Heart left ventricle (tissue), 16 donors: ENCODE data around the gene KCNG2. TPM values are rescaled to one million over a fixed set of nuclear protein-coding genes. Genes with fewer than 3 reads are reported as not detected.
A peak's percentile ranks its signal among the peaks of the same experiment; 100 is the strongest.

Experiments used
- ATAC-seq, 4 donors: fragments of 200-7000 bp; cut with Tn5 transposase; one replicate each; pipeline ENCODE4 v1.9.1; 2020 to 2022; ENCODE audit warnings: moderate library complexity in 4 of 4, mild to moderate bottlenecking in 3 of 4, moderate number of reproducible peaks in 1 of 4
- DNase-seq, 5 donors: peaks; one replicate each; pipeline ENCODE4 v3.0.0-alpha.2; 2020
- H3K27ac ChIP-seq, 12 donors: fragments of 200-600 bp; sonication (generic) in 4 of 12; one replicate each; pipeline versions ENCODE4 v1.5.0 to v1.8.0; 2016 to 2022; ENCODE audit warnings: mild to moderate bottlenecking in 2 of 12
- H3K27me3 ChIP-seq, 9 donors: fragments of 200-600 bp; sonication (generic) in 2 of 9; one replicate each; pipeline versions ENCODE4 v1.5.1 to v1.8.0; 2016 to 2022; ENCODE audit warnings: mild to moderate bottlenecking in 3 of 9
- H3K36me3 ChIP-seq, 9 donors: fragments of 200-600 bp; sonication (generic) in 2 of 9; one replicate each; pipeline versions ENCODE4 v1.5.0 to v1.8.0; 2018 to 2022; ENCODE audit warnings: mild to moderate bottlenecking in 2 of 9
- H3K4me1 ChIP-seq, 12 donors: fragments of 200-600 bp; sonication (generic) in 4 of 12; one replicate each; pipeline versions ENCODE4 v1.5.0 to v1.8.0; 2016 to 2022; ENCODE audit warnings: mild to moderate bottlenecking in 3 of 12
- H3K4me3 ChIP-seq, 12 donors: fragments of 200-600 bp; sonication (generic) in 4 of 12; one replicate each; pipeline versions ENCODE4 v1.5.0 to v1.8.0; 2017 to 2022; ENCODE audit warnings: mild to moderate bottlenecking in 9 of 12, moderate library complexity in 4 of 12
- H3K9me3 ChIP-seq, 12 donors: fragments of 200-600 bp; sonication (generic) in 4 of 12; one replicate each; pipeline versions ENCODE4 v1.5.0 to v1.8.0; 2016 to 2022; ENCODE audit warnings: mild to moderate bottlenecking in 1 of 12
- POLR2A ChIP-seq, 2 donors: fragments of 450-650 bp; IDR thresholded peaks; one replicate each; pipeline ENCODE4 v1.6.1; 2017; ENCODE audit warnings: antibody characterized with exemption in 2 of 2, mild to moderate bottlenecking in 2 of 2, moderate library complexity in 2 of 2
- WGBS, 4 donors: extraction: QIAGEN DNeasy Blood & Tissue Kit in 2 of 4; methylation state at CpG; one replicate each; pipeline versions ENCODE4 v1.1.5 to v1.1.7; 2013 to 2018; 5-methylcytosine and 5-hydroxymethylcytosine counted together
- intact Hi-C, 10 donors: fragments of 100-400 bp; cut with DNase I; formaldehyde crosslinking; loops; one replicate each; pipeline versions ENCODE4 v1.11.1 to v1.14.2; 2022
- polyA plus RNA-seq, 2 donors: library from polyadenylated mRNA; stranded (reverse); fragments of 200-250 nt; gene quantifications; one replicate each; pipeline ENCODE4 v1.2.3, GENCODE V29; 2013
- total RNA-seq, 9 donors: library from RNA; depleted of rRNA in 2 of 9; stranded (reverse); fragments of >200 nt in 2 of 9; fragmentation: NEBNext Ultra II Directional in 3 of 9; extraction: Animal tissue kit (Norgen Biotek cat#: 25700) in 3 of 9; gene quantifications; one replicate each; pipeline versions ENCODE4 v1.1.0 to v1.2.4, GENCODE V29; 2016 to 2023
- TF ChIP-seq, protein P1 (sequence below), 12 donors: fragments of 200-600 bp; sonication (generic) in 4 of 12; IDR thresholded peaks; one replicate each; pipeline versions ENCODE4 v1.5.0 to v1.8.0; 2018 to 2022; ENCODE audit warnings: antibody characterized with exemption in 12 of 12, mild to moderate bottlenecking in 5 of 12
- donor health status: ischemic (EF 13 %, LVEDD 7.1; RV severe dilation, severe dysfunction).
- donor health status: healthy with polysubstance abuse.
- donor health status: DM: no; HTN: yes; CAD: no.
- donor health status: DM: no; HTN: no; CAD: no.
- donor health status: ischemic (EF 25% LVEDD 6.9; RV normal size, moderate dysfunction).
- donor health status: ischemic (EF 25% LVEDD 5.7; RV mildly dilated, moderate dysfunction).
- donor health status: healthy.
- donor health status: DM: yes; HTN: yes; CAD: no.
- donor health status: ischemic (EF 35%, LVEDD 5.7; RV mildly dilated, moderate dysfunction).
- donor health status: nonischemic (EF 11% LVEDD 7.7; RV severe dilation, severe dysfunction).
- donor health status: DM: yes; HTN: yes; CAD: no.
- donor health status: PGD.
- donor health status: ischemic (EF 29% LVEDD 5.4; RV normal size, mild dysfunction).
- donor health status: nonischemic (EF 23%, LVEDD 6.1; RV moderate dilation, normal function).

Gene KCNG2
- total and polyA plus RNA-seq, 11 donors = 0.07 to 1.5 (median 0.18) TPM; not detected in 8

DNA sequence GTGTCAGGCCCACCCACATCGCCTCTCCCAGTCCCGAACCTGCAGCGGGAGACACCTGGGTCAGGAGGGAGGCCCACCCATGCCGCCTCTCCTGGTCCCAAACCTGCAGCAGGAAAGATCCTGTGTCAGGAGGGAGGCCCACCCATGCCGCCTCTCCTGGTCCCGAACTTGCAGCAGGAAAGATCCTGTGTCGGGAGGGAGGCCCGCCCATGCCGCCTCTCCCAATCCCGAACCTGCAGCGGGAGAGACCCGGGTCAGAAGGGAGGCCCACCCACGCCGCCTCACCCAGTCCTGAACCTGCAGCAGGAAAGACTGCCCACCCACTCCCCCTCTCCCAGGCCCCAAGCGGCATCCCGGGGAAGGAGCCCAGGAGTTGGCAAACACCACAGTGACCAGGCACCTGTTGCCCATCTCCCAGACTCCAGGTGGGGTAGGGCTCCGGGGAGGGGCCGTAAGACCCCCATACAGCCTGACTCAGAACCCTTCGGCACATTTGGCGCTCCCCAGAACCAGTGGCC is 145.9 kb downstream of the KCNG2 start:
- DNase-seq = peak in 1 of 5 donors; percentile 61
- H3K9me3 ChIP-seq = no peaks in the 10 kb centered on the region
- intact Hi-C loops = loop anchor here in 2 of 10 donors (10.0 kb wide), 2 partner anchors 59 to 549 kb away; partner anchors contain the start of gene NFATC1 (in 1 of the 2)
- 91 to 100% (median 94%) methylated on average over 9 to 20 of the region's 20 CpGs for WGBS, 4 donors
- no peaks in the 10 kb centered on the region for H3K27me3 ChIP-seq
- ATAC-seq = no peak
- TF ChIP-seq, protein P1, sequence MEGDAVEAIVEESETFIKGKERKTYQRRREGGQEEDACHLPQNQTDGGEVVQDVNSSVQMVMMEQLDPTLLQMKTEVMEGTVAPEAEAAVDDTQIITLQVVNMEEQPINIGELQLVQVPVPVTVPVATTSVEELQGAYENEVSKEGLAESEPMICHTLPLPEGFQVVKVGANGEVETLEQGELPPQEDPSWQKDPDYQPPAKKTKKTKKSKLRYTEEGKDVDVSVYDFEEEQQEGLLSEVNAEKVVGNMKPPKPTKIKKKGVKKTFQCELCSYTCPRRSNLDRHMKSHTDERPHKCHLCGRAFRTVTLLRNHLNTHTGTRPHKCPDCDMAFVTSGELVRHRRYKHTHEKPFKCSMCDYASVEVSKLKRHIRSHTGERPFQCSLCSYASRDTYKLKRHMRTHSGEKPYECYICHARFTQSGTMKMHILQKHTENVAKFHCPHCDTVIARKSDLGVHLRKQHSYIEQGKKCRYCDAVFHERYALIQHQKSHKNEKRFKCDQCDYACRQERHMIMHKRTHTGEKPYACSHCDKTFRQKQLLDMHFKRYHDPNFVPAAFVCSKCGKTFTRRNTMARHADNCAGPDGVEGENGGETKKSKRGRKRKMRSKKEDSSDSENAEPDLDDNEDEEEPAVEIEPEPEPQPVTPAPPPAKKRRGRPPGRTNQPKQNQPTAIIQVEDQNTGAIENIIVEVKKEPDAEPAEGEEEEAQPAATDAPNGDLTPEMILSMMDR (IDR thresholded peaks at IDR 0.05) = no peak
- TF ChIP-seq POLR2A (IDR thresholded peaks at IDR 0.05) = no peak
- no peak overlapping the region for H3K4me3 ChIP-seq
- H3K4me1 ChIP-seq = peaks cover 0 to 73% (median 41%) of the 10 kb centered on the region in 12 donors
- no peak overlapping the region for H3K27ac ChIP-seq
- peaks cover 0 to 58% (median 35%) of the 10 kb centered on the region in 9 donors for H3K36me3 ChIP-seq

DNA sequence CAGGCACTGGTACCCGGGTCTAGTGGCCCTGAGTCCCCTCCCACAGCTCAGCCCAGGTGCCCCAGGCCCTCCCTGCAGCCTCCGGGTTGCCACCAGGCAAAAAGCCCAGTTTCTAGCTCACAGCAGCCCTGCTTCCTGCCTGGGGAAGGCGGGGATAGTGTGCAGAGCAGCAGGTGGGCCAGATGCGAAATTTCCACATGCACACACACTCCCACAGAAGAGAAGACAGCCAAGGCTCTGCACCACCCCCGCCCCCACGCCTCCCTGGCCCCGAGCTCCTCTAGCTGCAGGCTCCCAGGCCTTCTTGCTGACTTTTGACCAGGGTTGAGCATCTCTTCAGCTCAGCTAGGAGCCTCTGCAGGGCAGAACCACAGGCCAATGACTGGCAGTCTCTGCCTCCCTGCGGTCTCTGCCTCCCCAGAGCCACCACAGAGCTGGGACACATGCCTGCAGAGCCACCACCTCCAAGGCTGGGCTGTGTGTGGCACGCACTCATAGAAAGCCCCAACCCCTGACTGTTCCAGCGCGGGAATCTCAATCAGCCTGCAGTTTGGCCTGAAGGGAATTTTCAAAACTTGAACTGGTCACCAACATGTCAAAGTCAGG is 146.5 kb downstream of the KCNG2 start:
- intact Hi-C loops = loop anchor here in 2 of 10 donors (10.0 kb wide), 2 partner anchors 59 to 549 kb away; partner anchors contain the start of gene NFATC1 (in 1 of the 2)
- Histone ChIP-seq H3K4me1 (peaks cover 0 to 78% (median 43%) of the 10 kb centered on the region in 12 donors), H3K4me3 (no peak overlapping the region), H3K9me3 (no peaks in the 10 kb centered on the region), H3K27me3 (no peaks in the 10 kb centered on the region), H3K27ac (no peak overlapping the region), H3K36me3 (peaks cover 0 to 57% (median 39%) of the 10 kb centered on the region in 9 donors)
- 64 to 78% (median 70%) methylated on average over 6 to 11 of the region's 11 CpGs for WGBS, 4 donors
- ATAC-seq (peak in 1 of 4 donors; percentile 15), DNase-seq (no peak)
- TF ChIP-seq POLR2A (IDR thresholded peaks at IDR 0.05) = no peak
- TF ChIP-seq, protein P1 (IDR thresholded peaks at IDR 0.05) = no peak

DNA sequence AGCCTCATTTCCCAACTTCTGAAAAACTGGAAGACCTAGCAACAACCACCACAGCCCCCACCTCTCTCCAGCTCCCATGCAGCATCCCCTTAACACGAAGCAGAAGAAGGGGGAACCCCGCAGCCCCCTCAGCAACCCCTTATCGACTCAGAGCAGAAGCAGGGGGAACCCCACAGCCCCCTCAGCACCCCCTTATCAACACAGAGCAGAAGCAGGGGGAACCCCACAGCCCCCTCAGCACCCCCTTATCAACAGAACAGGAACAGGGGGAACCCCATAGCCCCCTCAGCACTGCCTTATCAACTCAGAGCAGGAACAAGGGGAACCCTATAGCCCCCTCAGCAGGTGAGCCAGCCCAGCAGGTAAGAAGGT is 147.0 kb downstream of the KCNG2 start:
- H3K9me3 ChIP-seq = no peaks in the 10 kb centered on the region
- peaks cover 0 to 83% (median 47%) of the 10 kb centered on the region in 12 donors for H3K4me1 ChIP-seq
- WGBS, 4 donors = 73 to 90% (median 77%) methylated on average over 3 of the region's 3 CpGs
- no peak for TF ChIP-seq POLR2A (IDR thresholded peaks at IDR 0.05)
- TF ChIP-seq, protein P1 (IDR thresholded peaks at IDR 0.05) = no peak
- no peak overlapping the region for H3K4me3 ChIP-seq
- no peak for DNase-seq
- H3K27ac ChIP-seq = no peak overlapping the region
- intact Hi-C loops = loop anchor here in 2 of 10 donors (10.0 kb wide), 2 partner anchors 60 to 550 kb away; partner anchors contain the start of gene NFATC1 (in 1 of the 2)
- no peak for ATAC-seq
- peaks cover 0 to 55% (median 38%) of the 10 kb centered on the region in 9 donors for H3K36me3 ChIP-seq
- no peaks in the 10 kb centered on the region for H3K27me3 ChIP-seq
